ENCODE results near the gene EPS8L1.

EPS8L1 gene

GRCh38 chr19:55080121-55080967 is 4.7 kb downstream of the EPS8L1 start:
- DNase-seq (ENCODE audit: low read depth), result peak; percentile 76

GRCh38 chr19:55080968-55081769 is 5.5 kb downstream of the EPS8L1 start:
- peak; percentile 90 for DNase-seq (ENCODE audit: low read depth)

GRCh38 chr19:55081770-55082019 is 6.0 kb downstream of the EPS8L1 start:
- no peak for DNase-seq (ENCODE audit: low read depth)

- peak; percentile 57 for DNase-seq (ENCODE audit: low read depth)
Observed at GRCh38 chr19:55082020-55082851, 6.6 kb downstream of the EPS8L1 start.

- no peak for DNase-seq (ENCODE audit: low read depth)
Observed at GRCh38 chr19:55083004-55083850, 7.6 kb downstream of the EPS8L1 start.

- no peak for DNase-seq (ENCODE audit: low read depth)
Observed at GRCh38 chr19:55084416-55084815, 8.7 kb downstream of the EPS8L1 start.

- DNase-seq (ENCODE audit: low read depth), result no peak
Observed at GRCh38 chr19:55085923-55086715, 10.4 kb downstream of the EPS8L1 start.

- peak; percentile 53 for DNase-seq (ENCODE audit: low read depth)
Observed at GRCh38 chr19:55086730-55087541, 11.3 kb downstream of the EPS8L1 start.

- DNase-seq (ENCODE audit: low read depth), result no peak
Observed at GRCh38 chr19:55087542-55087901, 11.9 kb downstream of the EPS8L1 start.

- DNase-seq (ENCODE audit: low read depth), result no peak
Observed at GRCh38 chr19:55088021-55088451, 12.4 kb downstream of the EPS8L1 start.

GRCh38 chr19:55088543-55089341 is 13.1 kb downstream of the EPS8L1 start:
- peak; percentile 77 for DNase-seq (ENCODE audit: low read depth)

- DNase-seq (ENCODE audit: low read depth), result no peak
Observed at GRCh38 chr19:55089342-55089944, 13.8 kb downstream of the EPS8L1 start.

GRCh38 chr19:55090564-55090963 is 14.9 kb downstream of the EPS8L1 start:
- DNase-seq (ENCODE audit: low read depth), result no peak

- no peak for DNase-seq (ENCODE audit: low read depth)
Observed at GRCh38 chr19:55091126-55091910, 15.6 kb downstream of the EPS8L1 start.

GRCh38 chr19:55091955-55092354 is 16.3 kb downstream of the EPS8L1 start:
- no peak for DNase-seq (ENCODE audit: low read depth)

- no peak for DNase-seq (ENCODE audit: low read depth)
Observed at GRCh38 chr19:55092423-55093318, 17.0 kb downstream of the EPS8L1 start.

All from activated T-cell treated with anti-CD3 and anti-CD28 coated beads for 48 hours (primary cell).